CD4-positive, alpha-beta T cell treated with Interleukin-1 beta for 1 hour (primary cell): ENCODE measurements around the gene ABCA13.

Source experiments
- DNase-seq, 2 donors: peaks; one replicate each; pipeline ENCODE4 v3.0.0-alpha.2; 2020 to 2022

Gene ABCA13

DNA sequence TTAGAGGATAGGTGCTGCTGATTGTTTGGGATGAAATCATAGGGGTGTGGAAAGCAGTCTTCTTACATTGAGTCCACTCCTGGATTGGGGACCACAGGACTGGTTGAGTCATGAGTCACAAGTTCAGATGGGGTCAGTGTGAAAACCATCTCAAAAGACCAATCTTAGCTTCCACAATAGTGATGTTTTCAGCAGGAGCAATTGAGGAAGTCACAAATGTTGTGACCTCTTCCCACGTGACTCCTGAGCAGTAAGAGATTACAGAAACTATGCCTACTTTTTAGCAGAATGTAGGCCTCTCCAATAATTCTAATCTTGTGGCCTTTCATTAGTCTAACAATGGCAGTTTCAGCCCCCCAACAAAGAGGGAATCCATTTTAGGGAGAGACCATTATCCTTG, 496.1 kb downstream of the ABCA13 start:
- DNase-seq: no peak

DNA sequence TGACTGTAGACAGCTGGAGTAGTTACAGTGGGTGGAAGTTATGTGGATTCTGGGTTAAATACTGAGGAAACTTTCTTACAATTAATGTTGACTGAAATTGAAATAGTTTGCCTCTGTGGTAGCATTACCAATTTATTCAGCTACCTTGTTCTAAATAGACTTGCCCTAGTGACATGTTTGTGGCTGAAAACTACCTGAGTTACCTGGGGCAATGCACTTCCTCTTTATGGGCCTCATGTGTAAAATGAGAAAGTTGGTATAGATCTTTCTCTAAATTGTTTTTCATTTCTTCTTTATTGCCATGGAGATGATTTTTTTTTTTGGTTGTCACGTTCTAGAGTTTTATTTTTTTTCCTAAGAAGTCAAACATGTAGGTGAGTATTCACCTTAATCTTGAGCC, 500.4 kb downstream of the ABCA13 start:
- DNase-seq: no peak

DNA sequence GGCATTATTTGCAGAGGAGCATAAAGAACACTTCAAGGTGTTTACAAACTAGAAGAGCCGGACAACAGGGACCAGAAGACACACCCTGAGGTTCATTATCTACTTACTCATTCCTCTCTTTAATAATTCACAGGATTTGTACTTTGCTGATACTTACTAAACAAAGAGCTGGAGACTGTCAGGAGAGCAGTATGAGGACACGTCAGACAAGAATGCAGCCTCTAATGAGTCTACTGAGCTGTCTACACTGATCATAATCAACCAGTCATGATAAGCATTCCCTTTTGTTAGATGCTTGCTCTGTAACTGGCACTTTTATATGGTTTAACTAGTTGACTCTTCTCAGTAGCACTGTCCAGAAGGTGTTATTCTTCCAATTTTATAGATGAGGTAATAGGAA, 509.7 kb downstream of the ABCA13 start:
- DNase-seq: no peak

DNA sequence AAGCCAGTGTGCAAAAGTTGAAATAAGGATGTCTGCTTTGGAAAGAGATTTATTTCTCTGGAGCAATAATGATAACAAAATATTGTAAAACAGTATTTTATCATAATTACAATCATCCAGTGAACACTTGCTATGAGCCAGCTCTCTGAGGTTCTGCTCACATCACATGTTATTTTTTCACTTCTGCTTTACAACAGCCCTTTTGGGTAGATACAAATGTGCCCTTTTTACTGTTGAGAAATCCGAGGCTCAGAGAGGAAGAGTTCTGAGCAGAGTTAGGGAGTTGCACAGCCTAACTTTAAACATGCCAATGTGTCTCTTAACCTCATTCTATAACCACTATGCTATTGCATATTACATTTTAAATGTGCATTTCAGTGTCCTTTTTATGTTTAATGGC, 520.5 kb downstream of the ABCA13 start:
- no peak for DNase-seq
